Lung (tissue), 12 donors: ENCODE results near the gene KLF2. TPM values are rescaled to one million over a fixed set of nuclear protein-coding genes. Genes with fewer than 3 reads are reported as not detected.
"Not testable (repeated sequence)": the region's sequence is repeated elsewhere in the genome, so short reads cannot be mapped to it uniquely, and the experiment has no call there.

Experiments used
- ATAC-seq: fragments of 200-7000 bp; cut with Tn5 transposase; one replicate; pipeline ENCODE4 v1.9.1; 2020; ENCODE audit warnings: moderate number of reproducible peaks; ENCODE audit not compliant: insufficient read depth, low FRiP score
- DNase-seq, 3 donors: peaks; one replicate each; pipeline ENCODE4 v3.0.0-alpha.2; 2013 to 2017
- H3K27ac ChIP-seq, 2 donors: one replicate each; pipeline ENCODE4 v1.5.1; 2013; ENCODE audit warnings: mild to moderate bottlenecking in 2 of 2, moderate library complexity in 2 of 2, control low read depth in 1 of 2, inconsistent platforms in 1 of 2, low read depth in 1 of 2, low read length in 1 of 2
- H3K27me3 ChIP-seq, 3 donors: one replicate each; pipeline ENCODE4 v1.5.1; 2013; ENCODE audit warnings: low read length in 2 of 3; ENCODE audit not compliant: control insufficient read depth in 3 of 3, insufficient read depth in 3 of 3
- H3K36me3 ChIP-seq, 4 donors: one replicate each; pipeline ENCODE4 v1.5.1; 2013; ENCODE audit warnings: low read length in 4 of 4, mild to moderate bottlenecking in 1 of 4, moderate library complexity in 1 of 4; ENCODE audit not compliant: control insufficient read depth in 4 of 4, insufficient read depth in 4 of 4
- H3K4me1 ChIP-seq, 5 donors: one replicate each; pipeline ENCODE4 v1.5.1; 2013; ENCODE audit warnings: low read length in 5 of 5, mild to moderate bottlenecking in 2 of 5, moderate library complexity in 1 of 5; ENCODE audit not compliant: control insufficient read depth in 5 of 5, insufficient read depth in 5 of 5
- H3K4me3 ChIP-seq: one replicate; pipeline ENCODE4 v1.5.1; 2013; ENCODE audit warnings: mild to moderate bottlenecking, control low read depth, moderate library complexity
- H3K9ac ChIP-seq, 2 donors: one replicate each; pipeline ENCODE4 v1.5.1; 2013; ENCODE audit warnings: low read length in 2 of 2, control low read depth in 1 of 2; ENCODE audit not compliant: insufficient read depth in 1 of 2
- H3K9me3 ChIP-seq, 4 donors: one replicate each; pipeline ENCODE4 v1.5.1; 2013; ENCODE audit warnings: low read length in 3 of 4, mild to moderate bottlenecking in 1 of 4, moderate library complexity in 1 of 4; ENCODE audit not compliant: control insufficient read depth in 4 of 4, insufficient read depth in 3 of 4
- CTCF ChIP-seq: IDR thresholded peaks from 2 replicates; pipeline ENCODE4 v1.5.1; 2012; ENCODE audit warnings: mild to moderate bottlenecking; ENCODE audit errors: control extremely low read depth, extremely low read depth
- WGBS, 2 donors: extraction: QIAGEN DNeasy Blood & Tissue Kit; methylation state at CpG; one replicate each; pipeline ENCODE4 v1.1.7; 2013; 5-methylcytosine and 5-hydroxymethylcytosine counted together
- polyA plus RNA-seq, 2 donors: library from polyadenylated mRNA; stranded (reverse); fragments of 200-250 nt; gene quantifications; one replicate each; pipeline ENCODE4 v1.2.1, GENCODE V29; 2013
- total RNA-seq, 2 donors: library from RNA; depleted of rRNA in 1 of 2; stranded (reverse); fragments of >200 nt in 1 of 2; gene quantifications; one replicate each; pipeline ENCODE4 v1.2.1, GENCODE V29; 2014 to 2021
- donor health status: control.
- donor health status: control.
- donor health status: Bipolar disorder and iron deficiency.
- donor health status: healthy.
- donor health status: DM: yes; HTN: yes; CAD: no.

Gene KLF2
- total and polyA plus RNA-seq, 4 donors = 7.7 to 121 (median 68.3) TPM

GRCh38 chr19:16345457-16345856 is 20.8 kb downstream of the KLF2 start:
- H3K27ac ChIP-seq = peak overlapping the region in 1 of 2 donors; percentile 22
- H3K4me1 ChIP-seq = peaks cover 0 to 8% (median 0%) of the 10 kb centered on the region in 5 donors
- TF ChIP-seq CTCF = no peak
- no peaks in the 10 kb centered on the region for H3K27me3 ChIP-seq
- 73 to 74% methylated on average over 4 of the region's 4 CpGs for WGBS, 2 donors
- no peak overlapping the region for H3K9ac ChIP-seq
- H3K36me3 ChIP-seq = no peaks in the 10 kb centered on the region
- H3K4me3 ChIP-seq = no peak overlapping the region
- ATAC-seq = no peak
- H3K9me3 ChIP-seq = no peaks in the 10 kb centered on the region
- peak in 1 of 3 donors; percentile 47 for DNase-seq

- not testable (repeated sequence) for H3K27me3 ChIP-seq, DNase-seq, ATAC-seq, H3K9me3 ChIP-seq, H3K4me3 ChIP-seq, H3K36me3 ChIP-seq, H3K4me1 ChIP-seq, H3K9ac ChIP-seq
- H3K27ac ChIP-seq = peak overlapping the region; percentile 4 to 56
- 80 to 93% methylated on average over 4 of the region's 4 CpGs for WGBS, 2 donors
Observed at GRCh38 chr19:16347099-16347498, 22.5 kb downstream of the KLF2 start.

- Histone ChIP-seq H3K9me3 (no peaks in the 10 kb centered on the region), H3K9ac (no peak overlapping the region), H3K36me3 (no peaks in the 10 kb centered on the region), H3K27ac (peak overlapping the region; percentile 14 to 73), H3K4me1 (peaks cover 0 to 2% (median 0%) of the 10 kb centered on the region in 5 donors), H3K4me3 (no peak overlapping the region), H3K27me3 (no peaks in the 10 kb centered on the region)
- no peak for TF ChIP-seq CTCF
- DNase-seq = peak in 1 of 3 donors; percentile 31
- ATAC-seq = no peak
- 72 to 77% methylated on average over 6 of the region's 6 CpGs for WGBS, 2 donors
Observed at GRCh38 chr19:16347706-16348105, 23.1 kb downstream of the KLF2 start.

- H3K27ac ChIP-seq = no peak overlapping the region
- ATAC-seq = no peak
- no peaks in the 10 kb centered on the region for H3K9me3 ChIP-seq
- no peaks in the 10 kb centered on the region for H3K27me3 ChIP-seq
- peaks cover 0 to 2% (median 0%) of the 10 kb centered on the region in 5 donors for H3K4me1 ChIP-seq
- peak in 1 of 3 donors; percentile 50 for DNase-seq
- 66 to 83% methylated on average over 13 of the region's 13 CpGs for WGBS, 2 donors
- no peak overlapping the region for H3K4me3 ChIP-seq
- H3K9ac ChIP-seq = no peak overlapping the region
- no peaks in the 10 kb centered on the region for H3K36me3 ChIP-seq
- no peak for TF ChIP-seq CTCF
Observed at GRCh38 chr19:16349551-16350152, 25.0 kb downstream of the KLF2 start.
